OCI-M2 (cell line): ENCODE measurements around the gene EFNA2.

Source experiments
- DNase-seq: peaks from one replicate; lab custom pipeline; 2025; ENCODE audit not compliant: unreplicated experiment; lab: John Stamatoyannopoulos, UW

Gene EFNA2

GRCh38 chr19:1283207-1283916, 2.3 kb upstream of the EFNA2 start:
- no peak for DNase-seq

- no peak for DNase-seq
Observed at GRCh38 chr19:1283917-1284292, 1.8 kb upstream of the EFNA2 start.

- DNase-seq, result no peak
Observed at GRCh38 chr19:1284293-1284978, 1.2 kb upstream of the EFNA2 start.

- no peak for DNase-seq
Observed at GRCh38 chr19:1284979-1285736, 515 bp upstream of the EFNA2 start.

GRCh38 chr19:1286487-1287353, 1.0 kb downstream of the EFNA2 start:
- no peak for DNase-seq

- no peak for DNase-seq
Observed at GRCh38 chr19:1287354-1288225, 1.9 kb downstream of the EFNA2 start.

- no peak for DNase-seq
Observed at GRCh38 chr19:1288226-1288612, 2.5 kb downstream of the EFNA2 start.

- DNase-seq, result no peak
Observed at GRCh38 chr19:1288833-1289685, 3.4 kb downstream of the EFNA2 start.

- DNase-seq, result no peak
Observed at GRCh38 chr19:1289686-1290025, 4.0 kb downstream of the EFNA2 start.

- DNase-seq, result no peak
Observed at GRCh38 chr19:1290196-1290702, 4.6 kb downstream of the EFNA2 start.

GRCh38 chr19:1290703-1291651, 5.3 kb downstream of the EFNA2 start:
- DNase-seq, result no peak

GRCh38 chr19:1291761-1292418, 6.2 kb downstream of the EFNA2 start:
- DNase-seq, result no peak

GRCh38 chr19:1292419-1293151, 6.9 kb downstream of the EFNA2 start:
- DNase-seq, result no peak

- DNase-seq, result no peak
Observed at GRCh38 chr19:1293782-1294604, 8.3 kb downstream of the EFNA2 start.

GRCh38 chr19:1294688-1295087, 9.0 kb downstream of the EFNA2 start:
- no peak for DNase-seq
